Mesenchymal stem cell (in vitro differentiated cells and primary cell): Measurements from ENCODE around the gene PTPRS.

ENCODE experiments used
- DNase-seq: peaks from one replicate; pipeline ENCODE4 v3.0.0-alpha.2; 2013
- H2AFZ ChIP-seq: one replicate; pipeline ENCODE4 v1.6.1; 2013; ENCODE audit warnings: low read depth, mild to moderate bottlenecking, control low read depth, inconsistent platforms, low read length, moderate library complexity
- H2AK5ac ChIP-seq: 2 replicates; pipeline ENCODE4 v1.6.1; 2013; ENCODE audit warnings: low read length, moderate library complexity, mild to moderate bottlenecking, inconsistent platforms; ENCODE audit not compliant: severe bottlenecking
- H2BK120ac ChIP-seq: one replicate; pipeline ENCODE4 v1.6.1; 2013; ENCODE audit warnings: low read depth, mild to moderate bottlenecking, inconsistent platforms, low read length, moderate library complexity
- H2BK12ac ChIP-seq, 2 experiments: one replicate each; pipeline ENCODE4 v1.6.1; 2013; ENCODE audit warnings: inconsistent platforms in 2 of 2, low read length in 2 of 2, mild to moderate bottlenecking in 2 of 2, moderate library complexity in 2 of 2, control low read depth in 1 of 2
- H2BK15ac ChIP-seq: one replicate; pipeline ENCODE4 v1.6.1; 2013; ENCODE audit warnings: mild to moderate bottlenecking, low read depth, inconsistent platforms; ENCODE audit not compliant: poor library complexity, severe bottlenecking
- H2BK5ac ChIP-seq: 2 replicates; pipeline ENCODE4 v1.6.1; 2013; ENCODE audit warnings: low read depth, mild to moderate bottlenecking, low read length, control low read depth, inconsistent platforms; ENCODE audit not compliant: poor library complexity, severe bottlenecking
- H3K14ac ChIP-seq, 2 experiments: one replicate each; pipeline ENCODE4 v1.6.1; 2013; ENCODE audit warnings: inconsistent platforms in 2 of 2, low read length in 2 of 2, control low read depth in 1 of 2, mild to moderate bottlenecking in 1 of 2, moderate library complexity in 1 of 2
- H3K18ac ChIP-seq, 2 experiments: one replicate each; pipeline ENCODE4 v1.6.1; 2013; ENCODE audit warnings: inconsistent platforms in 2 of 2, low read length in 2 of 2, control low read depth in 1 of 2, low read depth in 1 of 2, mild to moderate bottlenecking in 1 of 2
- H3K23ac ChIP-seq, 2 experiments: one replicate each; pipeline ENCODE4 v1.6.1; 2013; ENCODE audit warnings: inconsistent platforms in 2 of 2, low read length in 2 of 2, mild to moderate bottlenecking in 2 of 2, moderate library complexity in 2 of 2, control low read depth in 1 of 2
- H3K27ac ChIP-seq: 2 replicates; pipeline ENCODE4 v1.5.1; 2013; ENCODE audit warnings: mild to moderate bottlenecking, moderate library complexity, low read length, control low read depth, inconsistent platforms; ENCODE audit not compliant: poor library complexity, severe bottlenecking
- H3K27me3 ChIP-seq, 2 experiments: 2 replicates each; pipeline versions ENCODE4 v1.6.1 to v1.7.0; 2013; ENCODE audit warnings: low read length in 2 of 2, mild to moderate bottlenecking in 2 of 2, moderate library complexity in 2 of 2, control low read depth in 1 of 2, inconsistent platforms in 1 of 2; ENCODE audit not compliant: control insufficient read depth in 1 of 2, insufficient read depth in 1 of 2
- H3K36me3 ChIP-seq, 2 experiments: 2 replicates each; pipeline versions ENCODE4 v1.6.1 to v1.7.0; 2013; ENCODE audit warnings: low read length in 2 of 2, control low read depth in 1 of 2, inconsistent platforms in 1 of 2, low read depth in 1 of 2, mild to moderate bottlenecking in 1 of 2; ENCODE audit not compliant: insufficient read depth in 2 of 2, control insufficient read depth in 1 of 2
- H3K4ac ChIP-seq, 2 experiments: one replicate each; pipeline ENCODE4 v1.6.1; 2013; ENCODE audit warnings: inconsistent platforms in 2 of 2, low read length in 2 of 2, mild to moderate bottlenecking in 2 of 2, moderate library complexity in 2 of 2, control low read depth in 1 of 2, low read depth in 1 of 2
- H3K4me1 ChIP-seq: 2 replicates; pipeline ENCODE4 v1.6.1; 2013; ENCODE audit warnings: low read depth, low read length, control low read depth; ENCODE audit not compliant: control insufficient read depth, insufficient read depth
- H3K4me2 ChIP-seq: 2 replicates; pipeline ENCODE4 v1.6.1; 2013; ENCODE audit warnings: low read length, mild to moderate bottlenecking, inconsistent platforms; ENCODE audit not compliant: poor library complexity, severe bottlenecking
- H3K4me3 ChIP-seq, 2 experiments: 2 replicates each; pipeline versions ENCODE4 v1.5.1 to v1.7.0; 2013; ENCODE audit warnings: low read length in 2 of 2, mild to moderate bottlenecking in 2 of 2, control low read depth in 1 of 2, low read depth in 1 of 2; ENCODE audit not compliant: insufficient read depth in 1 of 2
- H3K79me1 ChIP-seq: replicated peaks from 2 replicates; pipeline ENCODE4 v1.6.1; 2013; ENCODE audit warnings: mild to moderate bottlenecking, control low read depth, low read length, inconsistent platforms; ENCODE audit not compliant: poor library complexity, severe bottlenecking
- H3K9ac ChIP-seq: 2 replicates; pipeline ENCODE4 v1.7.0; 2013; ENCODE audit warnings: mild to moderate bottlenecking, low read length, moderate library complexity
- H3K9me3 ChIP-seq: 2 replicates; pipeline ENCODE4 v1.7.0; 2013; ENCODE audit warnings: mild to moderate bottlenecking, low read length; ENCODE audit not compliant: control insufficient read depth
- H4K8ac ChIP-seq: one replicate; pipeline ENCODE4 v1.6.1; 2013; ENCODE audit warnings: inconsistent platforms, mild to moderate bottlenecking, low read length, moderate library complexity
- H4K91ac ChIP-seq: one replicate; pipeline ENCODE4 v1.6.1; 2013; ENCODE audit warnings: mild to moderate bottlenecking, low read length, inconsistent platforms
- WGBS: methylation state at CpG from one replicate; pipeline ENCODE4 v1.1.7; 2013; ENCODE audit warnings: mixed read lengths; 5-methylcytosine and 5-hydroxymethylcytosine counted together

PTPRS gene

GRCh38 chr19:5304486-5304885, 36.1 kb downstream of the PTPRS start:
- Histone ChIP-seq H3K18ac (no peak overlapping the region), H3K79me1 (no peaks in the 10 kb centered on the region), H4K8ac (no peak overlapping the region), H3K9ac (no peak overlapping the region), H2AK5ac (no peak overlapping the region), H2BK12ac (no peak overlapping the region), H3K4me1 (peaks cover 1% of the 10 kb centered on the region), H2BK15ac (no peak overlapping the region), H3K9me3 (no peaks in the 10 kb centered on the region), H3K27me3 (peaks cover 13 to 24% of the 10 kb centered on the region in 2 experiments), H3K4ac (no peak overlapping the region), H2BK5ac (no peak overlapping the region), H3K4me2 (no peak overlapping the region), H2BK120ac (no peak overlapping the region), H4K91ac (no peak overlapping the region), H3K23ac (no peak overlapping the region), H3K4me3 (no peak overlapping the region), H3K36me3 (no peaks in the 10 kb centered on the region), H3K14ac (no peak overlapping the region), H3K27ac (no peak overlapping the region), H2AFZ (no peak overlapping the region)
- 93% methylated on average over 6 of the region's 6 CpGs for WGBS
- DNase-seq: no peak

GRCh38 chr19:5303208-5303607, 37.4 kb downstream of the PTPRS start:
- no peak overlapping the region for H2BK15ac ChIP-seq
- H2BK12ac ChIP-seq: no peak overlapping the region
- H3K18ac ChIP-seq: no peak overlapping the region
- no peak overlapping the region for H3K4ac ChIP-seq
- no peak overlapping the region for H3K4me2 ChIP-seq
- no peak for DNase-seq
- peaks cover 1% of the 10 kb centered on the region for H3K4me1 ChIP-seq
- H3K79me1 ChIP-seq: no peaks in the 10 kb centered on the region
- no peaks in the 10 kb centered on the region for H3K36me3 ChIP-seq
- H3K27ac ChIP-seq: no peak overlapping the region
- H3K9me3 ChIP-seq: no peaks in the 10 kb centered on the region
- H3K9ac ChIP-seq: no peak overlapping the region
- H3K27me3 ChIP-seq: peaks cover 13 to 29% of the 10 kb centered on the region in 2 experiments
- no peak overlapping the region for H4K8ac ChIP-seq
- no peak overlapping the region for H3K4me3 ChIP-seq
- 91% methylated on average over 7 of the region's 7 CpGs for WGBS
- no peak overlapping the region for H2AFZ ChIP-seq
- no peak overlapping the region for H2AK5ac ChIP-seq
- no peak overlapping the region for H4K91ac ChIP-seq
- no peak overlapping the region for H3K23ac ChIP-seq
- no peak overlapping the region for H2BK5ac ChIP-seq
- H2BK120ac ChIP-seq: no peak overlapping the region
- H3K14ac ChIP-seq: no peak overlapping the region

DNA sequence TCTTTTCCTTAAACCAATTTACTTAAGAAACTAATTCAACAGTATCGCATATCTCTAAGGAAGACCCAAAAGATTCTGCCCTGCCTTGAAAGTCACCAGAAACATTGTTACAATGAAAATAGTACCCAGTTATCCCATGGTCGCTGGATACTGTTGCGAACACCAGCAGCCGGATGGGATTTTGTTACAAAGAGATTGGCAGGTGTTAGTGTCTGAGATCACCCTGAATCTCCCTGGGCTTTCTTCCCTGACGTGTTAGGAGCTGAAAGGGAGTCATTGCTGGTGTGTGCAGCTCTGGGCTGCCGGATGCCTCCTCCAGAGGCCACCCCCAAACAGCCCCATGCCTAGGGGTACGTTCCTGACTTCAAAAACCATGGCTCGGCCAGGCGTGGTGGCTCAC, 38.2 kb downstream of the PTPRS start:
- no peak overlapping the region for H4K8ac ChIP-seq
- H2BK12ac ChIP-seq: no peak overlapping the region
- no peaks in the 10 kb centered on the region for H3K79me1 ChIP-seq
- no peak overlapping the region for H2BK5ac ChIP-seq
- H2AK5ac ChIP-seq: no peak overlapping the region
- H3K14ac ChIP-seq: no peak overlapping the region
- H3K36me3 ChIP-seq: no peaks in the 10 kb centered on the region
- no peak overlapping the region for H2BK120ac ChIP-seq
- H4K91ac ChIP-seq: no peak overlapping the region
- H3K4me2 ChIP-seq: no peak overlapping the region
- H3K4me3 ChIP-seq: no peak overlapping the region
- H3K9ac ChIP-seq: no peak overlapping the region
- 92% methylated on average over 9 of the region's 9 CpGs for WGBS
- no peak overlapping the region for H3K27ac ChIP-seq
- H3K9me3 ChIP-seq: no peaks in the 10 kb centered on the region
- H3K4ac ChIP-seq: no peak overlapping the region
- no peak overlapping the region for H2AFZ ChIP-seq
- peaks cover 9 to 29% of the 10 kb centered on the region in 2 experiments for H3K27me3 ChIP-seq
- DNase-seq: no peak
- H3K18ac ChIP-seq: no peak overlapping the region
- H3K4me1 ChIP-seq: peaks cover 1% of the 10 kb centered on the region
- H3K23ac ChIP-seq: no peak overlapping the region
- no peak overlapping the region for H2BK15ac ChIP-seq

DNA sequence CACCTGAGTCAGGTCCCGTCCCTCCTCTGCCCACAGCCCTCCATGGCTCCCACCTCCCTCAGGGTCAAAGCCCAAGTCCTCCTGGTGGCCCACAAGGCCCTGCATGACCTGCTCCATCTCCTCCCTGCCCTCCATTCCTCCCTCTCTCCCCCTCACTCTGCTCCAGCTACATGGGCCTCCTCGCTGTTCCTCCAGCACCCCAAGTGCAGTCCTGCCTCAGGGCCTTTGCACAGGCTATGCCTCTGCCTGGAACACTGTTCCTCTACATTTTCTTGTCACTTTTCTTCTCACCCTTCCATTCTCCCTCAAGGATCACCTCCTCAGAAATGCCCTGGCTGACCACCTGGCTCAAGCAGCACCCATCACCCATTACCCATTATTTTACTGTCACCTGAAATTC, 41.5 kb downstream of the PTPRS start:
- Histone ChIP-seq H4K91ac (no peak overlapping the region), H2AK5ac (no peak overlapping the region), H4K8ac (no peak overlapping the region), H3K18ac (no peak overlapping the region), H3K4ac (no peak overlapping the region), H2BK120ac (no peak overlapping the region), H3K4me2 (no peak overlapping the region), H2BK12ac (no peak overlapping the region), H3K36me3 (no peaks in the 10 kb centered on the region), H3K27ac (no peak overlapping the region), H3K4me3 (no peak overlapping the region), H3K27me3 (peaks cover 5 to 23% of the 10 kb centered on the region in 2 experiments), H3K9me3 (no peaks in the 10 kb centered on the region), H3K4me1 (peaks cover 2% of the 10 kb centered on the region), H2AFZ (no peak overlapping the region), H3K23ac (no peak overlapping the region), H3K14ac (no peak overlapping the region), H3K79me1 (no peaks in the 10 kb centered on the region), H2BK15ac (no peak overlapping the region), H3K9ac (no peak overlapping the region), H2BK5ac (no peak overlapping the region)
- 87% methylated on average over 2 of the region's 2 CpGs for WGBS
- no peak for DNase-seq
